SU-DHL-6 (cell line): ENCODE data around the gene ZNF580.

Source experiments
- H2AFZ ChIP-seq: fragments of 200-600 bp; sonication (generic); 2 replicates; pipeline ENCODE4 v1.6.1; 2014; ENCODE audit warnings: low read depth, mild to moderate bottlenecking, moderate library complexity, mixed read lengths, antibody characterized with exemption, low read length; ENCODE audit not compliant: severe bottlenecking
- H3F3A ChIP-seq: fragments of 200-600 bp; shearing (Covaris generic); 2 replicates; pipeline ENCODE4 v1.6.0; 2016; ENCODE audit warnings: antibody characterized with exemption, mild to moderate bottlenecking; ENCODE audit not compliant: insufficient read depth
- H3K27ac ChIP-seq: fragments of 200-600 bp; sonication (generic); 2 replicates; pipeline ENCODE4 v1.5.1; 2016; ENCODE audit warnings: low read depth, mild to moderate bottlenecking, low read length, moderate library complexity, mixed read lengths
- H3K27me3 ChIP-seq: fragments of 200-600 bp; sonication (generic), shearing (Covaris generic); 2 replicates; pipeline ENCODE4 v1.6.0; 2014; ENCODE audit warnings: mild to moderate bottlenecking, low read length
- H3K36me3 ChIP-seq: fragments of 200-600 bp; sonication (generic); 2 replicates; pipeline ENCODE4 v1.6.1; 2014; ENCODE audit warnings: mild to moderate bottlenecking, low read length, mixed read lengths
- H3K4me2 ChIP-seq: fragments of 300-600, 200-600 bp; shearing (Covaris generic), sonication (generic); 2 replicates; pipeline ENCODE4 v1.6.0; 2014; ENCODE audit warnings: low read length, low read depth, mild to moderate bottlenecking; ENCODE audit not compliant: poor library complexity, severe bottlenecking
- H3K4me3 ChIP-seq: fragments of 200-600 bp; sonication (generic); 2 replicates; pipeline ENCODE4 v1.5.1; 2014; ENCODE audit warnings: antibody characterized with exemption, low read length, mild to moderate bottlenecking, mixed read lengths; ENCODE audit not compliant: insufficient read depth, poor library complexity, severe bottlenecking
- H3K79me2 ChIP-seq: fragments of 200-600 bp; sonication (generic); 2 replicates; pipeline ENCODE4 v1.6.1; 2014; ENCODE audit warnings: mild to moderate bottlenecking, low read length, moderate library complexity; ENCODE audit not compliant: insufficient read depth
- H3K9ac ChIP-seq: fragments of 200-600 bp; sonication (generic); 2 replicates; pipeline ENCODE4 v1.7.0; 2014; ENCODE audit warnings: mild to moderate bottlenecking, low read length
- H3K9me2 ChIP-seq: fragments of 200-600 bp; sonication (generic); replicated peaks from 2 replicates; pipeline ENCODE4 v1.6.1; 2014; ENCODE audit warnings: low read length; ENCODE audit not compliant: insufficient read depth
- H3K9me3 ChIP-seq: fragments of 200-600 bp; sonication (generic); 2 replicates; pipeline ENCODE4 v1.6.1; 2014; ENCODE audit warnings: low read length, mixed read lengths; ENCODE audit not compliant: insufficient read depth
- H4K20me1 ChIP-seq: fragments of 200-600 bp; sonication (generic); 2 replicates; pipeline ENCODE4 v1.6.1; 2014; ENCODE audit warnings: low read depth, mild to moderate bottlenecking, antibody characterized with exemption, low read length, moderate library complexity, mixed read lengths
- CTCF ChIP-seq: fragments of 200-600 bp; sonication (generic); IDR thresholded peaks from one replicate; pipeline ENCODE4 v1.5.1; 2017; ENCODE audit warnings: antibody characterized with exemption, mild to moderate bottlenecking, low read length, moderate library complexity; ENCODE audit not compliant: insufficient read depth, poor library complexity, severe bottlenecking
- EZH2phosphoT487 ChIP-seq: fragments of 200-600 bp; sonication (generic), shearing (Covaris generic); conservative IDR thresholded peaks from 2 replicates; pipeline ENCODE4 v1.6.1; 2018; ENCODE audit warnings: mild to moderate bottlenecking, antibody characterized with exemption, low read length, moderate library complexity, mixed read lengths

Gene ZNF580

GRCh38 chr19:55678121-55678671 lies 37.4 kb downstream of the ZNF580 start:
- Histone ChIP-seq H3K9me3 (no peaks in the 10 kb centered on the region), H3K27me3 (no peaks in the 10 kb centered on the region), H3K9ac (peak overlapping the region; percentile 82), H3K4me2 (peak overlapping the region; percentile 90), H3K27ac (peak overlapping the region; percentile 90), H2AFZ (no peak overlapping the region), H3K79me2 (peaks cover 78% of the 10 kb centered on the region), H4K20me1 (no peaks in the 10 kb centered on the region; the same call in 1 of the 2 replicates), H3K36me3 (peaks cover 7% of the 10 kb centered on the region; the same call in 1 of the 2 replicates), H3K9me2 (no peaks in the 10 kb centered on the region), H3F3A (peaks cover 46% of the 10 kb centered on the region), H3K4me3 (peak overlapping the region; percentile 68)
- TF ChIP-seq CTCF, result no peak
- no peak for TF ChIP-seq EZH2phosphoT487

- Histone ChIP-seq H3K9me2 (no peaks in the 10 kb centered on the region), H3K27me3 (no peaks in the 10 kb centered on the region), H3K9ac (no peak overlapping the region), H2AFZ (no peak overlapping the region), H3K4me3 (no peak overlapping the region), H3K36me3 (peaks cover 7% of the 10 kb centered on the region; the same call in 1 of the 2 replicates), H3K27ac (no peak overlapping the region), H4K20me1 (no peaks in the 10 kb centered on the region; the same call in 1 of the 2 replicates), H3F3A (peaks cover 34% of the 10 kb centered on the region), H3K9me3 (no peaks in the 10 kb centered on the region), H3K79me2 (peaks cover 85% of the 10 kb centered on the region), H3K4me2 (no peak overlapping the region)
- TF ChIP-seq EZH2phosphoT487, result no peak
- no peak for TF ChIP-seq CTCF
These were observed 38.8 kb downstream of the ZNF580 start for GRCh38 chr19:55679343-55680257.

GRCh38 chr19:55680339-55681130 lies 39.7 kb downstream of the ZNF580 start:
- peaks cover 7% of the 10 kb centered on the region; the same call in 1 of the 2 replicates for H3K36me3 ChIP-seq

More at GRCh38 chr19:55680339-55681130, 39.7 kb downstream of the ZNF580 start:
- peaks cover 34% of the 10 kb centered on the region for H3F3A ChIP-seq
- H3K9me3 ChIP-seq, result no peaks in the 10 kb centered on the region
- H3K27me3 ChIP-seq, result no peaks in the 10 kb centered on the region
- no peak overlapping the region for H3K4me2 ChIP-seq
- no peak overlapping the region for H2AFZ ChIP-seq
- H3K79me2 ChIP-seq, result peaks cover 88% of the 10 kb centered on the region
- TF ChIP-seq EZH2phosphoT487 (no peak), CTCF (no peak)
- no peak overlapping the region for H3K27ac ChIP-seq
- H4K20me1 ChIP-seq, result no peaks in the 10 kb centered on the region; the same call in 1 of the 2 replicates
- no peaks in the 10 kb centered on the region for H3K9me2 ChIP-seq
- H3K9ac ChIP-seq, result no peak overlapping the region
- H3K4me3 ChIP-seq, result no peak overlapping the region
